ENCODE measurements around the gene SLIT3.
"Not testable (repeated sequence)": the region's sequence is repeated elsewhere in the genome, so short reads cannot be mapped to it uniquely, and the experiment has no call there.

The SLIT3 gene

GRCh38 chr5:169216866-169217265 is 84.1 kb downstream of the SLIT3 start:
- DNase-seq, result no peak

DNA sequence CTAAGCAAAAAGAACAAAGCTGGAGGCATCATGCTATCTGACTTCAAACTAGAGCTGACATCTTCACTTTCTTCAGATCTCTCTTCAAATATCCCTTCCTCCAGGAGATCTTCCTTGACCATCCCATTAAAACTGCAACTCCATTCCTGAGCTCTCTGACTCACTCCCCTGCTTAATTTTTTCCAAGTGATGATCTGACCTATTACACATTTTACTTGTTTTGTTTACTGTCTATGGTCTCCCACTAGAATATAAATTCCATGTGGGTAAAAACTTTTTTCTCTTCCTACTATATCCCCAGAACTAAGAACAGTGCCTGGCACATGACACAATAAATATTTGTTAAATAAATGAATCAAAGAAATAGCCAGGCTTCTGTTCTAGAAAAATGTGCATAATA is 87.5 kb downstream of the SLIT3 start:
- DNase-seq, result no peak

DNA sequence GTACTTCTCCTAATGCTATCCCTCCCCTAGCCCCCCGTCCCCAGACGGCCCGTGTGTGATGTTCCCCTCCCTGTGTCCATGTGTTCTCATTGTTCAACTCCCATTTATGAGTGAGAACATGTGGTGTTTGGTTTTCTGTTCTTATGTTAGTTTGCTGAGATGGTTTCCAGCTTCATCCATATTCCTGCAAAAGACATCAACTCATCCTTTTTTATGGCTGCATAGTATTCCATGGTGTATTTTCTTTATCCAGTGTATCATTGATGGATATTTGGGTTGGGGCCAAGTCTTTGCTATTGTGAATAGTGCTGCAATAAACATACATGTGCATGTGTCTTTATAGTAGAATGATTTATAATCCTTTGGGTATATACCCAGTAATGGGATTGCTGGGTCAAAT is 89.2 kb downstream of the SLIT3 start:
- DNase-seq, result not testable (repeated sequence)

DNA sequence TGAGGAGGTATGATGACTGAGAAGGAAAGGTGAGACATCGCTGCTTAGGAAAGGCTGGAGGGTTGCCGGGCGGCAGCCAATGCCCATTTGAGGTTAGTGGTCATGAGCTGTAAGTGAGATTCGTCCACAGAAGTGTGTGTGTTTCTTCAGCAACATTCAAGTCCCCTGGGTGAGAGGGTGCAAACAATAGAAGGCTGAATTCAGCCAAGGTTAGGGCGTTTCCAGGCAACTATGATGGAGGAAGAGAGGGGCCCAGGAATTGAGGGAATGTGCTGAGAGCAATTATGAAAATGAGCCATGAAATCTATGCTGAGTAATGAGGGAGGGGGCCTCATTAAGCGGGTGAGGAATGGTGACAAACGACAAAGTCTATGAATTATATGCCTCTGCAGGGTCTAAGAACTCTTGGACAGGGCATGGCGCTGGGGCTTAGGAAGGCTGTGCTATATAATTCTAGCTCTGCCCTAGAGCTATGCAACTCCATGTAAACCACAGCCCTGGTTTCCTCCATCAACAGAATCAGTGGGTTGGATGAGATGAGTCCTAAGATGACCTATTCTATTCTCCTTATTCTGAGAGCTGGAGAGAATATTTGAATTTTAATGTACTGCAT is 96.0 kb downstream of the SLIT3 start:
- no peak for DNase-seq

DNA sequence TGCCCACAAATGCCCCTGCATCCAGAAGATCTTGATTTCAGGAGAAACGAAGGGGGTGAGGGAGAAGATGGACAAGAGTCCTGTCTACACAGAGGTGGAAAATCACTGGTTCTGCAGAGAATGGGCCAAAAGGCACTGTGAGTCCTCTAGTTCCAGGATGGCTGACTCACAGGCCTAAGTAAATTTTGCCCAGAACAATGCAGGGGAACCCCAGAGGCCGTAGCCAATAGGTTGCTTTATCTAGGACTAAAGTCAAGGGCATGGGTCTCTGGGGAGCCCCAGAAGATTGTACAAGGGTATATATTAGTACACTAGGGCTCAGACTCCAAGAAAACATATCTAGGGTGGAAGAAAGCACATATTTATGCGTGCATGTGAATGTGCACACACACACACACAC is 98.0 kb downstream of the SLIT3 start:
- no peak for DNase-seq

GRCh38 chr5:169201597-169201996 is 99.3 kb downstream of the SLIT3 start:
- no peak for DNase-seq

GRCh38 chr5:169200125-169200778 is 100.7 kb downstream of the SLIT3 start:
- no peak for DNase-seq

DNA sequence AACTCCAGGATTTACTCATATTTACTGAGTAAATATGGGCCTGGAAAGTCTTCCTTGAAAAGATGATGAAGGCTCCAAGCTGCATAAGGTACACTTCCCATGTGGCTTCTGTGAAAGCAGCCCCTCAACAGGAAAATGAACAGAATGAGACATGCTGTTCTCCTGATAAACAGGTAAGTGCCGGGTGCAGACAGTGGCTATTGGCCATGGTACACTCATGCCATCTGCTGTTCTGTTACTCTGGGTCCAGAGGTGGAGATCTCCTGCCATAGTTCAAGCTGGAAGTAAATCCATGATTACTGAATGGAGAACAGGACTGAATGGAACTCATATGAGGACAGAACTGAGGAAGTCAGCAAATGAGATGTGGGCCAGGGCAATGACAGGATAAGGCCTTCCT is 103.6 kb downstream of the SLIT3 start:
- peak; percentile 24 for DNase-seq

DNA sequence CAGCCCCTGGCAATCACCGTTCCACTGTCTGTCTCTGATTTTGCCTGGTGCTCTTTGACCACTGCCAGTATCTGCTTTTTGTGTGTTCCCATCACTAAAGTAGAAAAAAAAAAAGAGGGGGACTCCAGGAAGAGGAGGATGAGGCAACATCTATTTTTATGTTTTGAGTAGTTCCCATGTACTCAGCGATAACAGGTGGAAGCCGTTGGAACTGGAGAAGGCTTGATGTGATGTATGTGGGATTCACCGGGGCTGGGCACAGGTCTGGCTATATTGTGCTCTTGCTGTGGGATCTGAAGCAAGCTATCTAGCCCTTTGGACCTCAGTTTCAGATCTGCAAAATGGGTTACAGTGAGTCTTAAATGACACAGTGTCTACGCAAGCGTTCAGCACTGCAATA is 104.9 kb downstream of the SLIT3 start:
- no peak for DNase-seq

DNA sequence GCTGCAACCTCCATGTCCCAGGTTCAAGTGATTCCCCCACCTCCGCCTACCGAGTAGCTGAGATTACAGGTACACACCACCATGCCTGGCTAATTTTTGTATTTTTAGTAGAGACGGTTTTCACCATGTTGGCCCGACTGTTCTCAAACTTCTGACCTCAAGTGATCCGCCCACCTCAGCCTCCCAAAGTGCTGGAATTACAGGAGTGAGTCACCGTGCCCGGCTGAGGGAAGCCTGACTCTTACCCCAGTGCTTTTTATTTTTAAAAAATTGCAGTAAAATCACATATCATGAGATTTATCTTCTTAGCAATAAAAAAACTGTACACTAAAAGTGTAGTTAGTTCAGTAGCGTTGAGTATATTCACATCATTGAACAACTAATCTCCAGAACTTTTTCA is 105.3 kb downstream of the SLIT3 start:
- DNase-seq, result no peak

- no peak for DNase-seq
These were observed 108.4 kb downstream of the SLIT3 start for GRCh38 chr5:169192536-169192935.

DNA sequence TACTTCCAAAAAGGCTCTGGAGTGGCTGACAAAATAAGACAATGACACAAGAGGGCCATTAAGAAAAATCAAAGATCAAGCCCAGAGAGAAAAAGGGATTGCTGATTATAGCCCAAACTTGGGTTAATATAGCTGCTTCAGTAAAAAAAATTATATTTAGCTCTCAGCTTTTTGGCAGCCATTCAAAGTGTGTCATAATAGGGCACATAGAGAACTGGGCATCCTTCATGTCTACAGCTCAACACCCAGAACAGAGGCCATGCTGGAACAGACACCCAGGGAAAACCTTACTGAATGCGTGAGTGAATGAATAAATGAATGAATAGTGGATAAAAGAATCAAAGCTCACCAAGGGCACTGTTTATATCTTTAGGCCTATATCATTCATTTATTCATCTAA is 110.1 kb downstream of the SLIT3 start:
- DNase-seq, result no peak

- DNase-seq, result no peak
These were observed 115.3 kb downstream of the SLIT3 start for GRCh38 chr5:169185626-169186025.

GRCh38 chr5:169183576-169183975 is 117.4 kb downstream of the SLIT3 start:
- DNase-seq, result no peak

- no peak for DNase-seq
These were observed 118.1 kb downstream of the SLIT3 start for GRCh38 chr5:169182797-169183196.

DNA sequence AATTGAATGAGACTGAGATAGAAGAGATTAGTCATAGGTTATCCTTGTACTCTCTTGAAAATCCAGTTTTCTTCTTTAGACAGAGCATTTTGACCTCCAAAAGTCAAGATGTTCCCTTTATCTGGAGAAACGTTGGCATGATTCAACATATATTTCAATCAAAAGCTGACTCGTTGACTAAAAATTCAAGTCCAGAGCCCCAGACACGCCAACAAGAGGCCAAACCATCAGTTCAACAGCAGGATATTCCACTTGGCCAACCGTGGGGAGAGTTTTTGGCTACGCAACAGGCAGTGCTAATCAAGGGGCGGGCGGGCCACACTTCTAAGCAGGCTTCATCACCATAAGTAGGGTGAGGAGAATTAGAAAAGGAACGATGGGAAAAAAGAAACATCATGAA is 119.1 kb downstream of the SLIT3 start:
- no peak for DNase-seq

DNA sequence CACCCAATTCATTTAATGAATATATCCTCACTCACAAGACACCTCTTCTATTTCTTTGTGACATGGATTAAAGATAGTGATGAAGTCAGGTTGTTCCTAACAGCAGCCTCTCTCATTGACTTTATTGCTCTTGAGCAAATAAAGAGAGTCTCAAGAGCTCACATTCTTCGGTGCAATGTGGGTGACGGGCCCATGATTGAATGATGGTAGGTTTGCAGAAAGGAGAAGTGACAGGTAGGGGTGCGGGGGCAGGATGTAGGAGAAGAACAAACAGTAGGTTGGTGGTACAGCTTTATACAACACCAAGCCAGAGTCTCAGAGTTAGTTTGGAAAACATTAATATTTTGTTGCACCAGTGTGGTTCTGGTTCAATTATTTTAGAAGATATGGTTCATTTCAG is 122.2 kb downstream of the SLIT3 start:
- DNase-seq, result no peak

- DNase-seq, result no peak
These were observed 122.7 kb downstream of the SLIT3 start for GRCh38 chr5:169178274-169178673.

GRCh38 chr5:169176709-169177694 is 123.9 kb downstream of the SLIT3 start:
- DNase-seq, result no peak

- no peak for DNase-seq
These were observed 125.2 kb downstream of the SLIT3 start for GRCh38 chr5:169175733-169176132.

- DNase-seq, result no peak
These were observed 126.0 kb downstream of the SLIT3 start for GRCh38 chr5:169174923-169175322.

DNA sequence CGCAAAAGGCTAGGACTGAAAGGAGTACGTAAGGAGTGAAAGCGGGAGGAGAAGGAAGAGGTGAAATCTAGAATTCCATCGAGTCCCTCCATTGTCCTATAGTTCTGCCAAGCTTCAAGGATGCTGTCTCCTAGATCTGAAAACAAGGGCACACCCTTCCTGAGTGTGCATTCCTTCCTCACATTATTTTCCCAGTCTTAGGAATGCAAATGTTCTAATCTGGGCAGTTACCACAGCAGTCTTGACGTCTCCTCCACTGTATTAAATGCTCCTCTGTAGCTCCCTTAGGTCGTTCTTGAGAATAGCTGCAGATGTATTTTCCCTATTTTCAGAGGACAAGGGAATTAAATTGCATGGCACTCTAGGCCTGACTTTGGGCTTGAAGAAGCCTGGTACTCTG is 127.6 kb downstream of the SLIT3 start:
- no peak for DNase-seq

DNA sequence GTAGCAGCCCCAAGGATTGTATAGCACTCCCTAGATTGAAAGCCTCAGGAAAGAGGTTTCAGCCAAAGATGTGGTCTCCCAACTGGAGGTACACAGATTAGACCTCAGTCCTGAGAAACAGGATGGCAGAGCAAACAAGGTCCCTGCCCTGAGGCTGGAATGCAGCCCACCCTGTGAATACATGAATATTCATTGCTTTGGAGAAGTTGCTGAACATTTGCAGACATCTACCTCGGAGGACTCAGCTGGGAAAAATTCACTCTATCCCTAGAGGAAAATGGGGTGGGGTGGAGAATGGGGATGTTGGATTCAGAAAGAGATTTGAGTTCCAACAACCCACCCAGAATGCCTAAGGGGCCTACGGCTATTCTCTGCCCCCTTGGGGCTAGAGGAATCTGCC is 129.4 kb downstream of the SLIT3 start:
- no peak for DNase-seq

DNA sequence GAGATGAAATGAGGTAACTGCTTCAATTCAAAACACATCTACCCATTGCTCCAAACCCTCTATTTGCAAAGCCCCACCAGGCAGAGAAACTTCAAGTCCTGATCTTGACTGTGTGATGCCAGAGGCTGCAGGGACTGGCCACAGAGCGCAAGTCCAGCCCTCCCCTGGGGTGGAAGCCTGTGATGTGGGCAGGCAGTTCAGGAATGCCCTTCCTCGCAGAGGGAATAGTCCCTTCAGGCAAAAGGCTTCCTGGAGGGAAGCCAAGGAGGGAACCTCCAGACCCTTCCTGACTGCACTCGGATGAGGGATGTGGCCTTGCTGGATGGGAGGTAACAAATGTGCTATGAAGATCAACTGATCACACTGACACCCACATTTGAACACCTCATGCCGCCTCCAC is 131.2 kb downstream of the SLIT3 start:
- no peak for DNase-seq
